Suppressor macrophage treated with lipopolysaccharide for 1 hour (primary cell): ENCODE results near the gene ABCC8.

Experiments used
- DNase-seq, 3 donors: peaks; one replicate each; pipeline ENCODE4 v3.0.0-alpha.2; 2020 to 2022

ABCC8 gene

GRCh38 chr11:17401316-17401715, 75.3 kb downstream of the ABCC8 start:
- no peak for DNase-seq

GRCh38 chr11:17400048-17400775, 76.4 kb downstream of the ABCC8 start:
- no peak for DNase-seq

- DNase-seq, result no peak
Observed at GRCh38 chr11:17399236-17399635, 77.4 kb downstream of the ABCC8 start.

GRCh38 chr11:17397311-17398002, 79.2 kb downstream of the ABCC8 start:
- DNase-seq, result no peak

- DNase-seq, result no peak
Observed at GRCh38 chr11:17396598-17397310, 79.9 kb downstream of the ABCC8 start.

- DNase-seq, result no peak
Observed at GRCh38 chr11:17395978-17396377, 80.7 kb downstream of the ABCC8 start.

- DNase-seq, result no peak
Observed at GRCh38 chr11:17395554-17395961, 81.1 kb downstream of the ABCC8 start.

- DNase-seq, result no peak
Observed at GRCh38 chr11:17394743-17395390, 81.8 kb downstream of the ABCC8 start.

- DNase-seq, result no peak
Observed at GRCh38 chr11:17393472-17393871, 83.2 kb downstream of the ABCC8 start.

GRCh38 chr11:17392872-17393271, 83.8 kb downstream of the ABCC8 start:
- DNase-seq, result no peak

GRCh38 chr11:17391493-17392355, 84.9 kb downstream of the ABCC8 start:
- DNase-seq, result no peak

GRCh38 chr11:17389957-17390649, 86.5 kb downstream of the ABCC8 start:
- no peak for DNase-seq

GRCh38 chr11:17389211-17389956, 87.3 kb downstream of the ABCC8 start:
- DNase-seq, result peak; percentile 57 to 94 (median 82)

- no peak for DNase-seq
Observed at GRCh38 chr11:17388609-17389210, 87.9 kb downstream of the ABCC8 start, which contains the start of gene KCNJ11. Gene KCNJ11, minus strand, starts transcription at chr11:17388659. Its CDS starts 568 bp downstream, at chr11:17388091.

GRCh38 chr11:17387811-17388210, 88.8 kb downstream of the ABCC8 start:
- DNase-seq, result peak; percentile 30 to 40 (median 40)

GRCh38 chr11:17387254-17387653, 89.4 kb downstream of the ABCC8 start:
- DNase-seq, result no peak

- DNase-seq, result peak; percentile 61 to 79 (median 72)
Observed at GRCh38 chr11:17386331-17387084, 90.1 kb downstream of the ABCC8 start.

GRCh38 chr11:17385926-17386325, 90.7 kb downstream of the ABCC8 start:
- DNase-seq, result no peak

GRCh38 chr11:17385492-17385891, 91.2 kb downstream of the ABCC8 start:
- DNase-seq, result no peak
